Duodenal mucosa (tissue), 2 donors: ENCODE results near the gene CRAT.
A peak's percentile ranks its signal among the peaks of the same experiment; 100 is the strongest.

Experiments
- H3K27ac ChIP-seq: one replicate; pipeline ENCODE4 v1.7.0; 2013; ENCODE audit warnings: low read depth, low read length
- H3K27me3 ChIP-seq, 2 donors: one replicate each; pipeline ENCODE4 v1.7.0; 2013; ENCODE audit warnings: low read length in 2 of 2, control low read depth in 1 of 2; ENCODE audit not compliant: insufficient read depth in 2 of 2, control insufficient read depth in 1 of 2
- H3K36me3 ChIP-seq, 2 donors: one replicate each; pipeline ENCODE4 v1.7.0; 2013; ENCODE audit warnings: low read length in 2 of 2, control low read depth in 1 of 2; ENCODE audit not compliant: insufficient read depth in 2 of 2, control insufficient read depth in 1 of 2
- H3K4me1 ChIP-seq, 2 donors: one replicate each; pipeline ENCODE4 v1.7.0; 2013; ENCODE audit warnings: low read length in 2 of 2, control low read depth in 1 of 2; ENCODE audit not compliant: insufficient read depth in 2 of 2, control insufficient read depth in 1 of 2
- H3K4me3 ChIP-seq, 2 donors: one replicate each; pipeline ENCODE4 v1.7.0; 2013; ENCODE audit warnings: low read length in 2 of 2, low read depth in 1 of 2
- H3K9ac ChIP-seq, 2 donors: one replicate each; pipeline ENCODE4 v1.7.0; 2013; ENCODE audit warnings: low read length in 2 of 2, low read depth in 1 of 2
- H3K9me3 ChIP-seq, 2 donors: one replicate each; pipeline ENCODE4 v1.7.0; 2013; ENCODE audit warnings: low read length in 2 of 2, control low read depth in 1 of 2; ENCODE audit not compliant: control insufficient read depth in 1 of 2

Gene CRAT

DNA sequence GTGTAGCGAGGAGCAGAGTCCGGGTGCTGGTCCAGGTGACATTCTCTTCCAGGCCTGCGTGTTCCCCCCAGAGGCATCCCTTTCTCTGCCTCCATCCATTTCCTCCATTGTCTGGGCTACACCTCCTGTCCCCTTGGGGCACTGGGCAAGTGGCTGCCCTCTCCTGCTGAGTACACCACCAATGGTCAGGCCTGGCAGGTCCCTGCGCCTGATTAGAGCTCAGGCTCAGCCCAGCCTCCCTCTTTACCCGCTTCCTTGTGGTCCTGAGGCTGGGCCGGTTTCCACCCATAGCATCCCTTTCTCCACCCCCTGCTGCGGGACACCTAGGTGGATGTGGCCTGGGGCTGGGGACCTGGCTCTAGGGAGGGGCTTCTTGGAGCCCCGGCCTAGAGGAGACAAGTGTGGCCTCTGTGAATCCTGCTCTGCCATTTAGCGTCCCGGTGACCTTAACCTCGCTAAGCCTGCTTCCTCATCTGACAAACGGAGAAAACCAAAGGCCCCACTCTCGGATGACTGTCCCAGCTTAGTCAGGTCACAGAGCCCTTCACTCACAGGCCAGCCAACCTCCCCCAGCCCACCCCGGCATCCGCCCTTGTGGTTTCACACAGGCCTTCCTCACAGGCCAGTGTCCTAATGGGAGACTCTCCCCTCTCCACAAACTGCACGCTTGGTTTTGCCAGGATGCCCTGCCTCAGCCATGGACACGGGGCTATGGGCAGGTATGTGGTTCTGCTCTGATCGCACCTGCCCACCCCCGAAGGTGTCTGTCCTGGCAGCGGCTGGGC, 16.8 kb downstream of the CRAT start:
- no peaks in the 10 kb centered on the region for H3K9me3 ChIP-seq
- H3K27ac ChIP-seq: no peak overlapping the region
- H3K27me3 ChIP-seq: no peaks in the 10 kb centered on the region
- no peak overlapping the region for H3K4me3 ChIP-seq
- peaks cover 3 to 57% of the 10 kb centered on the region in 2 donors for H3K36me3 ChIP-seq
- no peak overlapping the region for H3K9ac ChIP-seq
- H3K4me1 ChIP-seq: no peaks in the 10 kb centered on the region

DNA sequence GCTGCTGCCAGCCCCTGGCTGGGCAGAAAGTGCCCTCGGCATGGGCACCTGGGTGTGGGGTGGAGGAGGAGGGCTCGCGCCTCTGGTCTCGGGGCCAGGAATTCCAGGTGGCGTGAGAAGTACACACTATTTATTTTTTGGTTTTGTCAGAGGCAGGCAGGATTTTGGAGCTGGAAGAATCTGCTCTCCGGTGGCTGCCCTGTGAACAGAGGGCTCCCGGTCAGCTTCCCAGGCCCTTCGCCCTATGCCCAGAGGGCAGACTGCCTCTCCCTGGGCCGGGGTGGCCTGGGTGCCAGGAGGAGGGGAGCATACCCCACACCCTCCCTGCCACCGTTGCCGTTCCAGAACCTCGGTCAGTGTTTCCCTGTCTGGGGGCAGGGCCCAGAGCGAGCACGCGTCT, 21.3 kb downstream of the CRAT start:
- H3K9me3 ChIP-seq: no peaks in the 10 kb centered on the region
- no peaks in the 10 kb centered on the region for H3K27me3 ChIP-seq
- no peak overlapping the region for H3K27ac ChIP-seq
- peaks cover 0 to 3% of the 10 kb centered on the region in 2 donors for H3K4me1 ChIP-seq
- no peak overlapping the region for H3K4me3 ChIP-seq
- H3K36me3 ChIP-seq: peaks cover 30 to 52% of the 10 kb centered on the region in 2 donors
- H3K9ac ChIP-seq: no peak overlapping the region

DNA sequence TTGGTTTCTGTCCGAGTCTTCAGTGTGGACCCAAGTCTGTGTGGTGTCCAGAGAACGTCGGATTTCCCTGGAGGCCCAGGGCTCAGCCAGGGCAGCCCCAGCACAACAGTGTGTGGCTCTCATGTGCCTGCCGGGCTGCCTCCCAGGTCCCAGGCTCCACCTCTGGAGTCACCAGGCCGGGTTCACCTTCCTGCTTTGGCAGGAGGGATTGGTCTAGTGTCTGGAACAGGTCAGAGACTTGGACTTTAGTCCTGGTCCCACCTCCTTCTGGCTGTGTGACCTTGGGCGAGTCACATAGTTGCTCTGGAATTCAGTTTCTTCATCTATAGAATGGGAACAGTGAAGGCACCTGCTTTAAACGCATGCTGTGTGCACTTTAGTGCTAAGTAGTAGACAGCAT, 26.5 kb downstream of the CRAT start:
- Histone ChIP-seq H3K27ac (no peak overlapping the region), H3K9me3 (no peaks in the 10 kb centered on the region), H3K27me3 (no peaks in the 10 kb centered on the region)

DNA sequence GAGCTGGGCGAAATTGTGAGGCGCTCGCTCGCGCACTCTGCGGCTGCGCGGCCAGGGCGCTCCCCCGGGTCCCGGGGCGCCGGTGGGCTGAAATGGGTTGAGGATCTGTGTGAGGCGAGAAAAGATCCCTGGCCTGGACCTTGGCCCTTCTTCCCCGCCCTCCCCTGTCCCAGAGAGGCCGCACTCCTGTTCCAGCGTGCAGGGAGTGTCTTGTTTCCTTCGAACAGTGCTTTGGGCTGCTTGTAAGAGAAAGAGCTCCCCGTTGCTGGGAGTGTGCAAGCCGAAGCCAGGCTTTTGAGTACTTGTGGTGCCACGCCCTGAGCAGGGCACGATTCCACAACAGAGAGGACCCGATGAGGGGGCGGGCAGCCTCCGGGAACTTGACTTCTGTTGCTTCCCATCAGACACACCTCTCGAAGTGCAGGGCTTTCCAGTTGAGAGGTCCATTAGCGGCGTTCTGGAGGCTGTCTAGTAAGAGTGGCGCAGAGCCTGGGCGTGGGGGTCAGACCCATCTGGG, 29.1 kb downstream of the CRAT start:
- Histone ChIP-seq H3K36me3 (peaks cover 14 to 28% of the 10 kb centered on the region in 2 donors), H3K27me3 (no peaks in the 10 kb centered on the region), H3K4me3 (peak overlapping the region; percentile 79 to 93), H3K9me3 (no peaks in the 10 kb centered on the region), H3K27ac (peak overlapping the region; percentile 85), H3K9ac (peak overlapping the region; percentile 72 to 73), H3K4me1 (peaks cover 46 to 59% of the 10 kb centered on the region in 2 donors)

More for the DNA sequence above, 26.5 kb downstream of the CRAT start:
- H3K36me3 ChIP-seq: peaks cover 27 to 46% of the 10 kb centered on the region in 2 donors
- H3K9ac ChIP-seq: peak overlapping the region; percentile 18 to 72
- H3K4me3 ChIP-seq: peak overlapping the region; percentile 23 to 30
- peaks cover 30 to 42% of the 10 kb centered on the region in 2 donors for H3K4me1 ChIP-seq

DNA sequence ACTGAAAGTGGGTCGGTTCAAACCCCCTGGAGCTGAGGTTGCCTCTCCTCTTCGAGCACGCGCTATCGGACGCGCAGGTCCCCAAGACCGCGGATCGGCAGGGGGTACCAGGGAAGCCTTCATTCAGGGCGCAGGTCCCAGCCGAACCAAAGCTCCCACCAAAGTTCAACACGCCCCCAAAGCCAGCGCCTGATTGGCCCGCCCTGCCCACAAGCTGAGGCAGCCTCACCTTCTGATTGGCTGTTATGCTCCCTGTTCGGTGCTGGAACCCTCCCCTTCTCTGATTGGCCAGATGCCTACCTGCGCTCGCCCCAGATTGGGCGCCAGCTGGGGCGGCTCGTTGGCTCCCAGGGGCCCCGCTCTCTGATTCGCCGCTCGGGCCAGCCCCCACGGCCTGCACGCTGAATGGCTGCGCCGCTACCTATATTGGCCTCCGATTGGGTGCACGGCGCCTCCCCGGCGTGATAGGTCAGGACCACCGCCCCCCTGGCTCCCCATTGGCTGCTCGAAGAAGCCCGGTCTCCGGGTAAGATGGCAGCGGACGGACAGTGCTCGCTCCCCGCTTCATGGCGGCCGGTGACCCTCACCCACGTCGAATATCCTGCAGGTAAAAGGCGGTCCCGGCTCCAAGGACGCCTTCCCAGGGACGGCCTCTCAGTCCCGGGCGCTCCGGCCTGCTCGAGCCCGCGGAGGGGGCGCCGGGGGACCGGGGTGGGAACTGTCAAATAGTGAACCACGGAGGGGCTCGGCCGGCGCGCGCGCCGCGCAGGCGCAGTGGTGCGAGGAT, 29.8 kb downstream of the CRAT start, which contains the start of gene DOLPP1:
TSS of gene DOLPP1 (plus strand) at position 511 of the 787 bp plus-strand sequence. CDS start at position 532, 21 bp downstream.
- H3K36me3 ChIP-seq: peaks cover 7 to 22% of the 10 kb centered on the region in 2 donors
- no peaks in the 10 kb centered on the region for H3K9me3 ChIP-seq
- no peaks in the 10 kb centered on the region for H3K27me3 ChIP-seq
- peak within 1 kb of the TSS; percentile 79 to 93 for H3K4me3 ChIP-seq
- peaks cover 49 to 66% of the 10 kb centered on the region in 2 donors for H3K4me1 ChIP-seq
- peak within 1 kb of the TSS; percentile 85 for H3K27ac ChIP-seq
- peak within 1 kb of the TSS; percentile 72 to 73 for H3K9ac ChIP-seq

DNA sequence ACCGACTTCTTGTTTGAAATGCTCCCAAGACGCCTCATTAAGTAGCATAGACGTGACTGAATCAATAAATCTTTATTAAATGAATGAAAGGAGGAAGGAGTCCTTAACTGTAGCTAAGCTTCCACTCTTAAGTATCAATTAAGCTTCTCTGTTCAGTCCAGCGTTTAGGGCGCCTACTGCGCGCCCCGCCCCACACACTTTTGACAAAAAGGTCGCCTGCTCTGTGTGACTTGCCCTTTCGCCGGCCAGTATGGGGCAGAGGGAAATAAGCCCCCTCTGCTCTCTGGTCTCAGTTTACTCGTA, 30.3 kb downstream of the CRAT start:
- no peaks in the 10 kb centered on the region for H3K9me3 ChIP-seq
- peaks cover 2 to 16% of the 10 kb centered on the region in 2 donors for H3K36me3 ChIP-seq
- peak overlapping the region; percentile 40 to 62 for H3K9ac ChIP-seq
- peaks cover 54 to 71% of the 10 kb centered on the region in 2 donors for H3K4me1 ChIP-seq
- H3K27ac ChIP-seq: peak overlapping the region; percentile 17
- H3K27me3 ChIP-seq: no peaks in the 10 kb centered on the region
- H3K4me3 ChIP-seq: peak overlapping the region; percentile 76 to 93

DNA sequence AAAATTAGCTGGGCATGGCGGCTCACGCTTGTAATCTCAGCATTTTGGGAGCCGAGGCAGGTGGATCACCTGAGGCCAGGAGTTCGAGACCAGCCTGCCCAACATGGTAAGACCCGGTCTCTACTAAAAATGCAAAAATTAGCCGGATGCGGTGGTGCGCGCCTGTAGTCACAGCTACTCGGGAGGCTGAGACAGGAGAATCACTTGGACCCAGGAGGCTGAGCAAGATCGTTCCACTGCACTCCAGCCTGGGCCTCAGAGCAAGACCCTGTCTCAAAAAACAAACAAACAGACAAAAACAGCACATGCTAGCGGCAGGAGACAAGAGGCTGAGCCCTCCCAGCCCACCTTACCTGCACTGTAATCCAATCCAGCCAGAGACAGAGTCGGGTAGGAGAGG, 30.8 kb downstream of the CRAT start:
- Histone ChIP-seq H3K4me1 (peaks cover 54 to 71% of the 10 kb centered on the region in 2 donors), H3K27me3 (no peaks in the 10 kb centered on the region), H3K36me3 (peaks cover 0 to 12% of the 10 kb centered on the region in 2 donors), H3K27ac (no peak overlapping the region), H3K9ac (peak overlapping the region in 1 of 2 donors; percentile 40), H3K9me3 (no peaks in the 10 kb centered on the region), H3K4me3 (peak overlapping the region; percentile 76 to 93)

DNA sequence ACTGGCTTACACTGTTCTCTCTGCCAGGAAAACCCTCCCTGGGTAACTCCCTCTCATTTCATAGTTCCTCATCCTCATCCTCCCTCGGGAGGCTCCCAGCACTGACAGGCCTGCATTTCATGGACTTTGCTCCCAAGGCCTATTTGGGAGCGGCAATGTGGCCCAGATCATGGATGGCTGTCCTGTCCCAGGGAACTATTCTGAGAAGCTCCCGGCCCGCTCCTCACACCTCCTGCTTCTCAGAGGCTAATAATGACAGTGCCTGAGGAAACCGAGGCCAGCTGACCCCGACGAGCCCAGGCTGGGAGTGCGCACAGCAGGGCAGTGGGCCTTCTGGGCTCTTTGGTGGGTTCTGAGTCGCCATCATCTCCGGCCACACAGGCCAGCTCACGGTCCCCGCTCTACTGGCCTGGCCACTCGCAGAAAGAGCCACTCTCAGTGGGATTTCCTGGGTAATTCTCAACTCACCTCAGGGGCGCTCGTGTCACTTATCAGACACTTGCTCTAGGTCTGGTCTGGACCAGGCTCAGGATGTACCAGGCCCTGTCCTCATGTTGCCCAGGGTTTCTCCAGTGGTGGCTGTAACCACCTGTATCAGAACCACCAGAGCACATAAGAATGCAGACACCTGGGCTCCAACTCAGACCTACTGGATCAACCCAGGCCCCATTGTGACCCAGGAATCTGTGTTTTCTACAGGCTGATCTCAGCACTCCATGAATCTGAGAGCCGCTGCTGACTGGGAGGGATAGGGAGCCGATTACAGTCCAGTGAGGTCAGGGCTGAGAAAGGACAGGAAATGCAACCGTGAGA, 31.7 kb downstream of the CRAT start:
- peaks cover 52 to 64% of the 10 kb centered on the region in 2 donors for H3K4me1 ChIP-seq

DNA sequence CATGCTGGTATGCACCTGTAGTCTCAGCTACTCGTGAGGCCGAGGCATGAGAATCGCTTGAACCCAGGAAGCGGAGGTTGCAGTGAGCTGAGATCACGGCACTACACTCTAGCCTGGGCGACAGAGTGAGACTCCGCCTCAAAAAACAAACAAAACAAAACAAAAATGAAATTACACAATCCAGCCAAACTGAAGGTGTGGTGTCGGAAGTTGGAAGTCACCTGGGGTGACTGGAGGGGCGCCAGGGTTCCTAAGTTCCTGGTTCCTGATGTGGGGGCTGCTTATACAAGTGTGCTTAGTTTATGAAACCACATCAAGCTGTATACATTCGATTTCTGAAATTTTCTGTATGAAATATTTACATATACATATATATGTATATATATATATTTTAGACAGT, 33.4 kb downstream of the CRAT start:
- H3K9me3 ChIP-seq: no peaks in the 10 kb centered on the region
- H3K27me3 ChIP-seq: no peaks in the 10 kb centered on the region
- no peaks in the 10 kb centered on the region for H3K36me3 ChIP-seq
- no peak overlapping the region for H3K4me3 ChIP-seq
- no peak overlapping the region for H3K9ac ChIP-seq
- H3K27ac ChIP-seq: no peak overlapping the region
- peaks cover 37 to 49% of the 10 kb centered on the region in 2 donors for H3K4me1 ChIP-seq

More for the DNA sequence above, 31.7 kb downstream of the CRAT start:
- H3K27ac ChIP-seq: peak overlapping the region; percentile 71
- peaks cover 0 to 8% of the 10 kb centered on the region in 2 donors for H3K36me3 ChIP-seq
- H3K9me3 ChIP-seq: no peaks in the 10 kb centered on the region
- H3K27me3 ChIP-seq: no peaks in the 10 kb centered on the region
- H3K9ac ChIP-seq: peak overlapping the region in 1 of 2 donors; percentile 43
- peak overlapping the region; percentile 36 to 40 for H3K4me3 ChIP-seq
